Naive B cell (primary cell): ENCODE measurements around the gene DTD2. TPM values are rescaled to one million over a fixed set of nuclear protein-coding genes. Genes with fewer than 3 reads are reported as not detected.

ENCODE experiments used
- ATAC-seq, 2 donors: fragments of 150-1000 bp; cut with Tn5 transposase; 2 replicates each; pipeline ENCODE4 v1.10.0; 2021; ENCODE audit warnings: low read depth in 2 of 2, mild to moderate bottlenecking in 2 of 2, moderate library complexity in 2 of 2
- DNase-seq: peaks from one replicate; pipeline ENCODE4 v3.0.0; 2022
- H3K27ac Mint-ChIP-seq, 6 donors: one replicate each; pipeline ENCODE4 v1.8.0; 2020 to 2022; ENCODE audit warnings: mild to moderate bottlenecking in 6 of 6, mixed read lengths in 6 of 6, moderate library complexity in 5 of 6, inconsistent platforms in 2 of 6
- H3K27me3 Mint-ChIP-seq, 3 donors: one replicate each; pipeline ENCODE4 v1.8.0; 2021 to 2022; ENCODE audit warnings: mixed read lengths in 3 of 3, mild to moderate bottlenecking in 1 of 3
- H3K36me3 Mint-ChIP-seq, 2 donors: one replicate each; pipeline ENCODE4 v1.8.0; 2020 to 2022; ENCODE audit warnings: mixed read lengths in 2 of 2, inconsistent platforms in 1 of 2, mild to moderate bottlenecking in 1 of 2
- H3K4me1 Mint-ChIP-seq, 3 donors: one replicate each; pipeline ENCODE4 v1.8.0; 2020 to 2022; ENCODE audit warnings: mixed read lengths in 3 of 3, inconsistent platforms in 1 of 3, mild to moderate bottlenecking in 1 of 3, moderate library complexity in 1 of 3
- H3K4me3 Mint-ChIP-seq, 8 donors: one replicate each; pipeline ENCODE4 v1.8.0; 2020 to 2022; ENCODE audit warnings: mild to moderate bottlenecking in 8 of 8, mixed read lengths in 8 of 8, moderate library complexity in 8 of 8, inconsistent platforms in 2 of 8
- H3K9me3 Mint-ChIP-seq, 7 donors: one replicate each; pipeline ENCODE4 v1.8.0; 2020 to 2022; ENCODE audit warnings: mixed read lengths in 7 of 7, mild to moderate bottlenecking in 5 of 7, inconsistent platforms in 2 of 7, moderate library complexity in 1 of 7
- polyA plus RNA-seq, 6 donors: library from polyadenylated mRNA; unstranded; fragments of 300-500 nt; fragmentation: Illumina TruSeq; gene quantifications; one replicate each; pipeline ENCODE4 v1.2.3, GENCODE V29; 2021; ENCODE audit warnings: low read depth in 6 of 6

Gene DTD2
- polyA plus RNA-seq: 10 to 100 TPM; 12.5 to 26.0 (median 17.8) TPM

GRCh38 chr14:31456841-31457664 is at the start of gene DTD2:
Gene DTD2 (minus strand): TSS chr14:31457506. CDS start chr14:31457393, 113 bp downstream.
- peak within 1 kb of the TSS; percentile 90 to 97 (median 95) for H3K27ac Mint-ChIP-seq
- H3K4me1 Mint-ChIP-seq: peaks cover 16 to 31% (median 26%) of the 10 kb centered on the region in 3 donors
- H3K9me3 Mint-ChIP-seq: no peaks in the 10 kb centered on the region
- peak within 1 kb of the TSS; percentile 92 to 99 (median 98) for H3K4me3 Mint-ChIP-seq
- DNase-seq (peak; percentile 86), ATAC-seq (peak; percentile 96 to 97)
- H3K27me3 Mint-ChIP-seq: no peaks in the 10 kb centered on the region
- H3K36me3 Mint-ChIP-seq: no peaks in the 10 kb centered on the region

GRCh38 chr14:31505411-31505810 is 48.1 kb upstream of the DTD2 start:
- H3K27ac Mint-ChIP-seq: no peak overlapping the region
- no peak for DNase-seq
- peaks cover 0 to 5% (median 0%) of the 10 kb centered on the region in 3 donors for H3K27me3 Mint-ChIP-seq
- H3K36me3 Mint-ChIP-seq: no peaks in the 10 kb centered on the region
- no peaks in the 10 kb centered on the region for H3K4me1 Mint-ChIP-seq
- H3K4me3 Mint-ChIP-seq: no peak overlapping the region
- ATAC-seq: no peak
- no peaks in the 10 kb centered on the region for H3K9me3 Mint-ChIP-seq

GRCh38 chr14:31501870-31502269 is 44.6 kb upstream of the DTD2 start:
- Mint-ChIP-seq H3K4me1 (no peaks in the 10 kb centered on the region), H3K9me3 (peaks cover 0 to 18% (median 8%) of the 10 kb centered on the region in 7 donors), H3K4me3 (no peak overlapping the region), H3K36me3 (no peaks in the 10 kb centered on the region), H3K27me3 (peaks cover 0 to 11% (median 9%) of the 10 kb centered on the region in 3 donors), H3K27ac (no peak overlapping the region)
- DNase-seq: no peak
- no peak for ATAC-seq

GRCh38 chr14:31492759-31493498 is 35.6 kb upstream of the DTD2 start:
- peaks cover 0 to 20% (median 12%) of the 10 kb centered on the region in 7 donors for H3K9me3 Mint-ChIP-seq
- peaks cover 0 to 10% of the 10 kb centered on the region in 2 donors for H3K36me3 Mint-ChIP-seq
- DNase-seq (no peak), ATAC-seq (no peak)
- peaks cover 39 to 62% (median 49%) of the 10 kb centered on the region in 3 donors for H3K4me1 Mint-ChIP-seq
- peaks cover 0 to 30% (median 26%) of the 10 kb centered on the region in 3 donors for H3K27me3 Mint-ChIP-seq
- peak overlapping the region in 1 of 6 donors; percentile 33 for H3K27ac Mint-ChIP-seq
- peak overlapping the region in 5 of 8 donors; percentile 42 to 60 (median 57) for H3K4me3 Mint-ChIP-seq

- peaks cover 0 to 8% (median 0%) of the 10 kb centered on the region in 7 donors for H3K9me3 Mint-ChIP-seq
- H3K4me3 Mint-ChIP-seq: peak overlapping the region in 6 of 8 donors; percentile 27 to 61 (median 42)
- ATAC-seq: peak; percentile 82 to 86
- H3K27me3 Mint-ChIP-seq: no peaks in the 10 kb centered on the region
- peak overlapping the region in 4 of 6 donors; percentile 10 to 78 (median 32) for H3K27ac Mint-ChIP-seq
- peak; percentile 47 for DNase-seq
- no peaks in the 10 kb centered on the region for H3K36me3 Mint-ChIP-seq
- peaks cover 47 to 75% (median 59%) of the 10 kb centered on the region in 3 donors for H3K4me1 Mint-ChIP-seq
Observed at GRCh38 chr14:31489691-31490090, 32.4 kb upstream of the DTD2 start.

GRCh38 chr14:31487886-31488285 is 30.6 kb upstream of the DTD2 start, which contains the start of gene GPR33:
Gene GPR33 (minus strand): TSS chr14:31488039. CDS start chr14:31483965, 4,074 bp downstream.
- DNase-seq (peak; percentile 18), ATAC-seq (peak; percentile 43)
- H3K36me3 Mint-ChIP-seq: no peaks in the 10 kb centered on the region
- no peaks in the 10 kb centered on the region for H3K27me3 Mint-ChIP-seq
- H3K4me3 Mint-ChIP-seq: peak within 1 kb of the TSS in 5 of 8 donors; percentile 2 to 86 (median 21)
- H3K4me1 Mint-ChIP-seq: peaks cover 42 to 61% (median 49%) of the 10 kb centered on the region in 3 donors
- peaks cover 0 to 4% (median 0%) of the 10 kb centered on the region in 7 donors for H3K9me3 Mint-ChIP-seq
- peak within 1 kb of the TSS in 4 of 6 donors; percentile 8 to 68 (median 58) for H3K27ac Mint-ChIP-seq

GRCh38 chr14:31486764-31487163 is 29.5 kb upstream of the DTD2 start:
- Mint-ChIP-seq H3K4me1 (peaks cover 34 to 50% (median 39%) of the 10 kb centered on the region in 3 donors), H3K27ac (no peak overlapping the region), H3K9me3 (peaks cover 0 to 4% (median 0%) of the 10 kb centered on the region in 7 donors), H3K27me3 (peaks cover 0 to 3% (median 0%) of the 10 kb centered on the region in 3 donors), H3K36me3 (no peaks in the 10 kb centered on the region), H3K4me3 (peak overlapping the region in 1 of 8 donors; percentile 11)
- DNase-seq (no peak), ATAC-seq (no peak)

GRCh38 chr14:31484754-31485153 is 27.4 kb upstream of the DTD2 start:
- Mint-ChIP-seq H3K36me3 (no peaks in the 10 kb centered on the region), H3K4me3 (no peak overlapping the region), H3K4me1 (peaks cover 24 to 31% (median 26%) of the 10 kb centered on the region in 3 donors), H3K27ac (peak overlapping the region in 1 of 6 donors; percentile 8), H3K9me3 (peaks cover 0 to 4% (median 0%) of the 10 kb centered on the region in 7 donors), H3K27me3 (peaks cover 0 to 6% (median 0%) of the 10 kb centered on the region in 3 donors)
- no peak for DNase-seq
- ATAC-seq: no peak

GRCh38 chr14:31480156-31480555 is 22.9 kb upstream of the DTD2 start:
- Mint-ChIP-seq H3K27me3 (peaks cover 0 to 6% (median 0%) of the 10 kb centered on the region in 3 donors), H3K9me3 (no peaks in the 10 kb centered on the region), H3K36me3 (no peaks in the 10 kb centered on the region), H3K4me3 (no peak overlapping the region), H3K4me1 (peaks cover 3 to 5% (median 4%) of the 10 kb centered on the region in 3 donors), H3K27ac (no peak overlapping the region)
- ATAC-seq (no peak), DNase-seq (no peak)

GRCh38 chr14:31479027-31479426 is 21.7 kb upstream of the DTD2 start:
- ATAC-seq: no peak
- no peak for DNase-seq
- no peaks in the 10 kb centered on the region for H3K36me3 Mint-ChIP-seq
- peaks cover 0 to 5% (median 3%) of the 10 kb centered on the region in 3 donors for H3K4me1 Mint-ChIP-seq
- no peak overlapping the region for H3K27ac Mint-ChIP-seq
- no peak overlapping the region for H3K4me3 Mint-ChIP-seq
- H3K9me3 Mint-ChIP-seq: peaks cover 0 to 3% (median 0%) of the 10 kb centered on the region in 7 donors
- H3K27me3 Mint-ChIP-seq: peaks cover 0 to 6% (median 0%) of the 10 kb centered on the region in 3 donors

GRCh38 chr14:31477248-31477647 is 19.9 kb upstream of the DTD2 start:
- DNase-seq (no peak), ATAC-seq (no peak)
- H3K27ac Mint-ChIP-seq: peak overlapping the region in 1 of 6 donors; percentile 33
- H3K4me3 Mint-ChIP-seq: no peak overlapping the region
- peaks cover 0 to 5% (median 3%) of the 10 kb centered on the region in 3 donors for H3K4me1 Mint-ChIP-seq
- H3K27me3 Mint-ChIP-seq: peaks cover 0 to 6% (median 0%) of the 10 kb centered on the region in 3 donors
- peaks cover 0 to 11% (median 2%) of the 10 kb centered on the region in 7 donors for H3K9me3 Mint-ChIP-seq
- no peaks in the 10 kb centered on the region for H3K36me3 Mint-ChIP-seq

- H3K27ac Mint-ChIP-seq: no peak overlapping the region
- no peak overlapping the region for H3K4me3 Mint-ChIP-seq
- peaks cover 0 to 11% (median 2%) of the 10 kb centered on the region in 7 donors for H3K9me3 Mint-ChIP-seq
- no peaks in the 10 kb centered on the region for H3K27me3 Mint-ChIP-seq
- H3K4me1 Mint-ChIP-seq: peaks cover 0 to 5% (median 3%) of the 10 kb centered on the region in 3 donors
- DNase-seq (no peak), ATAC-seq (no peak)
- H3K36me3 Mint-ChIP-seq: no peaks in the 10 kb centered on the region
Observed at GRCh38 chr14:31476131-31476866, 19.0 kb upstream of the DTD2 start.
